GM19452 (cell line): ENCODE measurements around the gene SLC1A4.

ENCODE experiments used
- ATAC-seq: cut with Tn5 transposase; IDR thresholded peaks from one replicate; pipeline ENCODE4 v1.9.1; 2021; ENCODE audit not compliant: unreplicated experiment

SLC1A4 gene

GRCh38 chr2:65070172-65070830, 81.1 kb downstream of the SLC1A4 start:
- no peak for ATAC-seq

GRCh38 chr2:65070856-65071255, 81.7 kb downstream of the SLC1A4 start:
- ATAC-seq: no peak

GRCh38 chr2:65071499-65072180, 82.4 kb downstream of the SLC1A4 start:
- no peak for ATAC-seq

DNA sequence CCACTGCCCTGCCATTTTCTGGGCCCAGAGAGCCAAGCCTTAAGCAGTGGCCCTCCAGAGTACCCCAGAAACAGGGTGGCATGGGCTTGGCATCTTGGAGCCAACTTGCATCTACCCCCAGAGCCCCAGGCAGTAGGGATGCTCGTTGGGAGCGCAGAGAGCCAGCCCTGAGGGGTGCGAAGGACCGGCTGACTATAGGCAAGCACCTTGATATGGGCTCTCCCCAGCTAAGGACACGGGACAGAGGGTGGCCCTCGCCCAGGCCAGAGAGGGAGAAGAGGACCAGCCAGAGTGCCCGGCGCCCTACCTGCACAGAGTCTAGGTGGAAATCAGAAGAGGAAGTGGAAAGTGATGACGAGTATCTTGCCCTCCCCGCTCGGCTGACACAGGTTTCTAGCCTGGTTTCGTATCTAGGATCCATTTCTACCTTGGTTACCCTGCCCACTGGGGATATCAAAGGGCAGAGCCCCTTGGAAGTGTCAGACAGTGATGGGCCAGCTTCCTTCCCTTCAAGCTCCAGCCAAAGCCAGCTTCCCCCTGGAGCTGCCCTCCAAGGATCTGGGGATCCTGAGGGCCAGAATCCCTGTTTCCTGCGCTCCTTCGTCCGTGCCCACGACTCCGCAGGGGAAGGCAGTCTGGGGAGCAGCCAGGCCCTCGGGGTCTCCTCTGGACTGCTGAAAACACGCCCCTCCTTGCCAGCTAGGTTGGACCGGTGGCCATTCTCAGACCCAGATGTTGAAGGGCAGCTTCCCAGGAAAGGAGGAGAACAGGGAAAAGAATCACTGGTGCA, 83.2 kb downstream of the SLC1A4 start:
- ATAC-seq: no peak
